ENCODE results near the gene MNT.

DNA sequence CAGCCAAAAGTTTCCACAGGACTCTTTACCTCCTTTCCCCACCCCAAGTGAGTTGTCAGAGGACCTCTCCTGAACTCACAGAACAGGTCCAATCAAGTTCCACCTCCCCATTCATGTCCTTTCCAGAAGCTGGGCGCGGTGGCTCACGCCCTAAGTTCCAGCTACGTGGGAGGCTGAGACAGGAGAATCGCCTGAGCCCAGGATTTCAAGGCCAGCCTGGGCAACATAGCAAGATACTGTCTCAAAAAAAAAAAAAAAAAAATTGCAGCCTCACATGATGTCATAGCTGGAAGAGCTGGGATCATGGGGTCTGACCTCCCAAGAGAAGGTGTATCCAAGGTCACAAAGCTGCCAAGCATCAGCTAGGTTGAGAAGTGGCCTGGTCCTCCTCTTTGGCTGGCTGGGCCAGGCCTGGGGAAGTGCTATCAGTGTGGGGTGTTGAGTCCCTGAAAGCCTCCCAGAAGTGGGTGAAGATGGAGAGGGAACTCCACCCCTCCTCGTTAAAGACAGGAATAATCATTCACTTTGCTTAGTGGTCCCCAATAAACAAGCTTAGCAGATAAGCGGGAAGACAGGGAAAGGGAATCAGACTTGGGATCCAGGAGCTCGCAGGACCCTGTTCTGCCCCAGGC is 5.5 kb upstream of the MNT start:
- TF ChIP-seq CTBP1 (IDR thresholded peaks at IDR 0.05; ENCODE audit: borderline replicate concordance) (no peak), FOXA1 (IDR thresholded peaks at IDR 0.05) (no peak), BHLHE40 (IDR thresholded peaks at IDR 0.05; ENCODE audit: borderline replicate concordance) (no peak), FOXK2 (IDR thresholded peaks at IDR 0.05) (no peak), L3MBTL2 (conservative IDR thresholded peaks at IDR 0.05) (no peak), FOXM1 (IDR thresholded peaks at IDR 0.05; ENCODE audit: borderline replicate concordance) (no peak), TARDBP (IDR thresholded peaks at IDR 0.05) (no peak), ELF4 (IDR thresholded peaks at IDR 0.05) (no peak), ARNT (IDR thresholded peaks at IDR 0.05) (no peak), SUZ12 (IDR thresholded peaks at IDR 0.05) (no peak), HDGF (IDR thresholded peaks at IDR 0.05; ENCODE audit: borderline replicate concordance) (no peak), SP1 (IDR thresholded peaks at IDR 0.05) (no peak)

Data from HEK293T (cell line).